Activated CD8-positive, alpha-beta memory T cell treated with anti-CD3 and anti-CD28 coated beads for 24 hours (primary cell): Measurements from ENCODE around the gene S100A7A.

Source experiments
- DNase-seq: peaks from one replicate; pipeline ENCODE4 v3.0.0-alpha.2; 2020

S100A7A gene

GRCh38 chr1:153415850-153416570 is at the start of gene S100A7A:
Gene S100A7A (plus strand): TSS chr1:153416520. CDS start chr1:153418083, 1,563 bp downstream.
- DNase-seq = no peak

- no peak for DNase-seq
Observed at GRCh38 chr1:153367090-153367489, 49.2 kb upstream of the S100A7A start.

- DNase-seq = no peak
Observed at GRCh38 chr1:153368495-153368894, 47.8 kb upstream of the S100A7A start.

GRCh38 chr1:153370146-153370545 is 46.2 kb upstream of the S100A7A start:
- DNase-seq = no peak

GRCh38 chr1:153371231-153371630 is 45.1 kb upstream of the S100A7A start:
- DNase-seq = no peak

GRCh38 chr1:153372571-153372970 is 43.7 kb upstream of the S100A7A start:
- no peak for DNase-seq

GRCh38 chr1:153374071-153374470 is 42.2 kb upstream of the S100A7A start:
- no peak for DNase-seq

GRCh38 chr1:153375511-153375910 is 40.8 kb upstream of the S100A7A start, which contains the start of gene S100A12:
Gene S100A12 (minus strand): TSS chr1:153375621. CDS start chr1:153374592, 1,029 bp downstream.
- no peak for DNase-seq

- no peak for DNase-seq
Observed at GRCh38 chr1:153379591-153379990, 36.7 kb upstream of the S100A7A start.

- DNase-seq = no peak
Observed at GRCh38 chr1:153380711-153381110, 35.6 kb upstream of the S100A7A start.

- no peak for DNase-seq
Observed at GRCh38 chr1:153384958-153385580, 31.3 kb upstream of the S100A7A start.

- DNase-seq = peak; percentile 11
Observed at GRCh38 chr1:153386500-153386901, 29.8 kb upstream of the S100A7A start.

- peak; percentile 24 for DNase-seq
Observed at GRCh38 chr1:153387001-153387400, 29.3 kb upstream of the S100A7A start.

- no peak for DNase-seq
Observed at GRCh38 chr1:153387785-153388184, 28.5 kb upstream of the S100A7A start.

- DNase-seq = no peak
Observed at GRCh38 chr1:153389401-153389800, 26.9 kb upstream of the S100A7A start.

- DNase-seq = no peak
Observed at GRCh38 chr1:153389973-153390879, 26.1 kb upstream of the S100A7A start.

GRCh38 chr1:153390938-153391710 is 25.2 kb upstream of the S100A7A start, which contains the start of gene S100A8:
Gene S100A8 (minus strand): TSS chr1:153391073. CDS start chr1:153390535, 538 bp downstream.
- no peak for DNase-seq

GRCh38 chr1:153392258-153392657 is 24.1 kb upstream of the S100A7A start:
- no peak for DNase-seq

GRCh38 chr1:153392822-153393221 is 23.5 kb upstream of the S100A7A start:
- DNase-seq = no peak

GRCh38 chr1:153393926-153394325 is 22.4 kb upstream of the S100A7A start:
- no peak for DNase-seq

- no peak for DNase-seq
Observed at GRCh38 chr1:153394391-153394790, 21.9 kb upstream of the S100A7A start.

- DNase-seq = no peak
Observed at GRCh38 chr1:153395136-153395685, 21.1 kb upstream of the S100A7A start.
